NCI-H82 treated with DMSO at 0.1 percent for 48 hours (cell line): Measurements from ENCODE around the gene MYO5A.
A peak's percentile ranks its signal among the peaks of the same experiment; 100 is the strongest.
"Not testable (repeated sequence)": the region's sequence is repeated elsewhere in the genome, so short reads cannot be mapped to it uniquely, and the experiment has no call there.

ENCODE experiments used
- DNase-seq: peaks from one replicate; lab custom pipeline; 2025; ENCODE audit not compliant: unreplicated experiment; lab: John Stamatoyannopoulos, UW

MYO5A gene

DNA sequence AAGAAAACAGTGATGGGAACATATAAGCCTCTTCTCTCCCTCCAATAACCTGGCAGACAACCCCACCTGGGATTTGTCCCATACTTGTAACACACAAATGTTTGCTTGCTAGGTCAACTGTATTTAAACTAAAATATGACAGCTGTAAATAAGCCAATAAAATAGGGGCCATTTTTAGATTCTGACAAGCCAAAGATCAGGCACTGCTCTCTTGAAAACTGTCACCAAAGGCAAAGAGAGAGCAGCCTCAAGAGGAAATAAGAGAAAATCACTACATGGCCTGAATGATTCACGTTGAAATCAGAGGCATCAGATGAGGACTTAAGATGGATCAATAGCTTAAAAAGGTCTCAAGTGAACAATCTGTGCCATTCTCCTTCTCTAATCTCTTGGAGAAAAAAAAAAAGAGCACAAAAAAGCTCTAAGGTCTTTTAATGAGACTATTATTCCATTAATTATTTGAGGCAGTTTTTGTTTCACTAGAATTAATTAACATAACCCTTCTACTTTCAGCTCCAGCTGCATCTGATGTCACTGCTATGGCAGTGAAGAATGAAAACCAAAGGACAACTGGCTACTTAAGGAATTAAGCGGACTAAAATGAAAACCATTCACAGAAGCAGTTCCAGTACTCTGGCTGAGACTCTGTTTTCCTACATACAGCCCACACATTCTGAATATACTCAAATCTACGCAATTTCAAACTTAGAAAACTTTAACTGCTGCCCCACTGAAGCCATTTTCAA lies 19.0 kb downstream of the MYO5A start:
- peak; percentile 38 for DNase-seq

DNA sequence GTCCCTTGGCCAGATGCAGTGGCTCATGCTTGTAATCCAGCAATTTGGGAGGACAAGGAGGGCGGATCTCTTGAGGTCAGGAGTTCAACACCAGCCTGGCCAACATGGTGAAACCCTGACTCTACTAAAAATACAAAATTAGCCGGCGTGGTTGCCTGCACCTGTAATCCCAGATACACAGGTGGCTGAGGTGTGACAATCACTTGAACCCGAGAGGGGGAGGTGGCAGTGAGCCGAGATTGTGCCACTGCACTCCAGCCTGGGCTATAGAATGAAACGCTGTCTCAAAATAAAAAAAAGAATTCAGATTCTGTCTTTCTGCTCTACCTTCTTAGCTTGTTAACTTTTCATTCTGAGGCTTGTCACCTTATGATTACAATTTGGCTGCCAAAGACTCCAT lies 22.1 kb downstream of the MYO5A start:
- DNase-seq = no peak

DNA sequence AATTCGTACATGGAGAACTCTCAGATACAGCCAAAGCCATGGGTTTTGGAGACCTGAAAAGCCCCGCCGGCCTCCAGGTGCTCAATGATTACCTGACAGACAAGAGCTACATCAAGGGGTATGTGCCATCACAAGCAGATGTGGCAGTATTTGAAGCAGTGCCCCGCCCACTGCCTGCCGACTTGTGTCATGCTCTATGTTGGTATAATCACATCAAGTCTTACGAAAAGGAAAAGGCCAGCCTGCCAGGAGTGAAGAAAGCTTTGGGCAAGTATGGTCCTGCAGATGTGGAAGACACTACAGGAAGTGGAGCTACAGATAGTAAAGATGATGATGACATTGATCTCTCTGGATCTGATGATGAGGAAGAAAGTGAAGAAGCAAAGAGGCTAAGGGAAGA lies 23.5 kb downstream of the MYO5A start:
- DNase-seq = no peak

DNA sequence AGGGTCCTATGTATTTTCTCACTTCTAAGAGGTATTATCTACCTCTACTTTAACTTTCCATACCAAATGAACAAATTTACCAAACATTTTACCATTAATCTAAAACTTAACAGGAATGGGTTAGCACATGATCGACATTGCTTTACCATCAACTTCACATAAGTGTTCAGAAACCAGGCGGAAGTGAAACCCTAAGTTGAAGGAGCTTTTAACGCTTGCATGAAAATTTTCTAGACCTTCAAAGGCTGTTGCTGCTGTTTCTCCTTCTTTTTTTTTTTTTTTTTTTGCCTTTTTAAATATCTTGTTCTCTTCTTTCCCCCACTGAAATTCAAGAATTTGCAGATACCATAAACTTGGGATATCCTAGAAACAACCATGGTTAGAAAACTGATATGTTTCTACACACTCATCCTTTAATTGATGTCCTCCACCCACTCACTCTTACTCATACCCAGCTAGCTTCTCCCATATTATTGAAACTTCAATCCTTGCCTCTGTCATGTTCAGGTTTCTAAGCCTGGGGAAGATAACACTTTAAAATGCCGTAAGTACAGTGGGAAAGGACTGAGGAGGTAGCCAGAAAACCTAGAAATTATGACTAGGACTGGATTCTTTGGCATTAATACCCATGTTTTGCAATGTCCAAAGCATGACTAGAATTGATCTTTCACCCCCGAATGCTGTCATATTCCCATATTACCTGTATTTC lies 24.7 kb downstream of the MYO5A start:
- no peak for DNase-seq

DNA sequence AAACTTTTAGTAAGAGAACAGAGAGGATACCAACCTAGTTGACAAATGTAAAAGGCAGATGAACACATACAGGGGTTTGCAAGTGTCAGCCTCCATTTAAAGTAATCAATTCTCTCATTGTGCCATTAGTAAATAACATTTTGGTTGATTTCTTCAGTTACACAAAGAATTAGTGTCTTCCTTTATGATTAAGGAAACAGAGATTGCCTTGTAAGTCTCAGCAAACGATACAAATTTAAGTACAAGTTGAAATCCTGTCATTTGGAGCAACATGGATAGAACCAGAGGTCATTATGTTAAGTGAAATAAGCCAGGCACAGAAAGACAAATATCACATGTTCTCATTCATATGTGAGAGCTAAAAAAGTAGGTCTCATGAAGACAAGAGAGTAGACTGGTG lies 26.1 kb downstream of the MYO5A start:
- DNase-seq = no peak

DNA sequence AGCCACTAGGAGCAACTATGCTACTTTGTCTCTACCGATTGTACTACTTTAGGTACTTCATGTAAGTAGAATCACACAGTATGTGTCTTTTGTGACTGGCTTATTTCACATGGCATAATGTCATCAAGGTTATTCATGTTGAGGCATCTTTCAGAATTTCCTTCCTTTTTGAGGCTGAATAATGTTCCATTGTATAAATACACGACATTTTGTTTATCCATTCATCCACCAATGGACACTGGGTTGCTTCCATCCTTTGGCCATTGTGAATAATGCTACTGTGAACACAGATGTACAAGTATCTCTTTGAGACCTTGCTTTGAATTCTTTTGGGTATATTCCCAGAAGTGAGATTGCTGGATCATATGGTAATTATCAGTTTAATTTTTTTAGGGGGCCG lies 29.2 kb downstream of the MYO5A start:
- no peak for DNase-seq

DNA sequence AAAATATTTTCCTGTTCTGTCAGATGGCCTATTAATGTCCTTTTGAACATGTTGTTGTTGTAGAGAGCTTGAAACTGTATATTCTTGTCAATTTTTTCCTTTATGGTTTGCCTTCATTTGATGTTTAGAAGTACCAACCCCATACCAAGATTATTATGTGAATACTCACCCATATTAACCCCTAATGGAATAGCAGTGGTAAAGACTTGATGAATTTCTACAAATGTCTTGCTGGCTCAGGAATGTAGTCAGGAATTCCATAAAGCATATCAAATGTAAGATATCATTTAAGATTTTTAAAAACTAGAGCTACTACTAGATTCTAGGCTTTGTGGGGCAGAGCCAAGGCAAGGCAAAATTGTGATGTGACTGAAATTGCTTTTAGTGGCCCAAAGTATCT lies 30.0 kb downstream of the MYO5A start:
- no peak for DNase-seq

DNA sequence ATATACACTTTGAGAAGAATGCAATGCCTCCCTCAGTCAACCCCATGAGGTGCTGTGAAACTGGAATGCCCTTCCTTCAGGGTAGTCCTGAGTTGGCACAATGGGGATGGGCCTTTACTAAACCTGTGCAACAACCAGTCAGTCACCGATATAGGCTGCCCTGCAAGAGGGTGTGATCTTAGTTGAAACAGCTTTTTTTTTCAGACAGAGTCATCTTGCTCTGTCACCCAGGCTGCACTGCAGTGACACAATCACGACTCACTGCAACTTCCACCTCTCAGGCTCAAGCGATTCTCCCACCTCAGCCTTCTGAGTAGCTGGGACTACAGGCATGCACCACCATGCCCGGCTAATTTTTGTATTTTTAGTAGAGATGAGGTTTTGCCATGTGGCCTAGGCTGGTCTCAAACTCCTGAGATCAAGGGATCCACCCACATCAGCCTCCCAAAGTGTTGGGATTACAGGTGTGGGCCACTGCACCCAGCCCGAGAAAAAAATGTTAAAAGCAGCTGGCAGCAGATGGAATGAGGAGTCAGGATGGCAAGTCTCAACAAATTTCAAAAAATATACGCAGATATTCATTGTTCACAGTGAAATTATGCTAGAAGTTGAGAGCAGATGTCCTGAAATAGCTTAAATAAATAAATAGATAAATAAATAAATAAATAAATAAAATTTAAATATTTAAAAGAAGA lies 31.8 kb downstream of the MYO5A start:
- DNase-seq = no peak

DNA sequence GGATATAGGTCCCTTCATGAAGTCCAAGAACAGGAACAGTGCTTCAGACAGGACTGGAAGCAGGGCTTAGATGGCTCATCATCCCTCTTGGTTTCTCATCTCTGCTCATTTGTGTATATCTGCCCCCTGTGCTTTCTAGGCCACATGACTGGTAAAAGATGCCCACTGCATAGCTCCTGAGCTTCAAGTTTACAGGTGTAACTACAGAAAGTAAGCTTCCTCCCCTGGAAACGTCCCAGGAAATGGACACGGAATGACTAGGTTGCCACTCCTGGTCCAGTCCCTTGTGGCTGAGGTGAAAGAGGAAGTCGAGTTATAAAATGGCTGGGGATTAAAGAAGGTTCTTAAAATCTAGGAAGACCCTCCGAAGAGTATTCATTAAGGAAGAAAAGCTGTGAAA lies 32.5 kb downstream of the MYO5A start:
- no peak for DNase-seq

DNA sequence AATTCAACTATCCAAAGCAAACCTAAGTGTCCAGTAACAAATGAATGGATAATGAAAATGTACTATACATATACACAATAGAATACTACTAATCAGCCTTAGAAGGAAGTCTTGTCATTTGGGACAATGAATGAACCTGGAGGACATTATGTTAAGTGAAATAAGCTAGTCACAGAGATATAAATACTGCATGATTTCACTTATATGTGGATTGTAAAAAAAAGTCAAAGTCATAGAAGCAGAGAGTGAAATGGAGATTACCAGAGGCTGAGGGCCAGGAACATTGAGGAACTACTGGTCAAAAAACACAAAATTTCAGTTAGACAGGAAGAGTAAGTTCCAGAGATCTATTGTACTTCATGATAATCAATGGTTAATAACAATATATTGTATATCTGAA lies 33.6 kb downstream of the MYO5A start:
- no peak for DNase-seq

DNA sequence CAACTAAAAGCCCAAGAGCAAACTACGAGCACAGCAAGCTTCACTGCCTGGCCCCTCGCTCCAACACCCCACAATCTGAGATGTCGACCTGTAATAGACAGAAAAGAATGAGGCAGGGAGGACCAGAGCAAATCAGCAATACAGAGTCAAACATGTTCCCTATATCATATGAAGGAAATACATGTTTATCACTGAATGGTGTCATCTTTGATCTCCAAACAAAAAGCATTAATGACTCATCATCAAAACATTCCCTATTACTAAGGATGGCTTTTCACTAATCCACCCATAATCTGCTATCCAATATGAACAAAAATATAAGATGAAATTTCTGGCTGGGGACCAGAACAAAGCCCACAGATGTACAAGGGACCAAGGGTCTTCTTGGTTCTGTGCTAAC lies 34.7 kb downstream of the MYO5A start:
- DNase-seq = no peak

DNA sequence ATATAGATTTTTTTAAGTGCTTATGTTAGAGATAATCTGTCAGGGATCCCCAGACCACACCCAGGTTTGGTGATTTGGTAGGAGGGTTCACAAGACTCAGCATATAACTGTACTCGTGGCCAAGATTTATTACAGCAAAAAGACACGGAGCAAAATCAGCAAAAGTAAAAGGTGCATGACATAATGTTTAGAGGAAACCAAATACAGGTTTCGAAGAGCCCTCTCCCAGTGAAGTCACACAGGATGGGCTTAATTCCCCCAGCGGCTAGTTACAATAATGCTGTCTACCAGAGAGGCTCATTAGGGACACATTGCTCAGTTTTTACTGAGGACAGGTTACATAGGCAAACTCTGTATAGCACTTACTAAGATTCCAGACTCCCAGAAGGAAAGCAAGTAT lies 36.5 kb downstream of the MYO5A start:
- DNase-seq = no peak

DNA sequence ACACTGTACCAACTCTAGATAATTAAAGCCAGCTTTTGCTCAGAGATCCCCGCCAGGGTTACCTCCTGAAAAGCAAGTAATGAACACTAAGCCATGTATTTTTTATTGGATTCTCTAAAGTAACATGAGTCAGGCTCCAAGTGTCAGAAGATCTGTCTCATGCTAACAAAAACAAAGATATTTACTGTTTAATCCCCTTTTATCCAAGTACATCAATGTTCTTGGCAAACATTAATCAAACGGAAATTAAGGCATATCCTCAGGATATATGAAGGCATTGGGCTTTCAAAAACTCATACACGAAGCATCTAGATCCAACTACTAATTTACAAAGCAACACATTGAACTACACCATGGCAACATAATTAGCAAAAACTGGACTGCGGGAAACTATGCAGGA lies 37.2 kb downstream of the MYO5A start:
- no peak for DNase-seq

DNA sequence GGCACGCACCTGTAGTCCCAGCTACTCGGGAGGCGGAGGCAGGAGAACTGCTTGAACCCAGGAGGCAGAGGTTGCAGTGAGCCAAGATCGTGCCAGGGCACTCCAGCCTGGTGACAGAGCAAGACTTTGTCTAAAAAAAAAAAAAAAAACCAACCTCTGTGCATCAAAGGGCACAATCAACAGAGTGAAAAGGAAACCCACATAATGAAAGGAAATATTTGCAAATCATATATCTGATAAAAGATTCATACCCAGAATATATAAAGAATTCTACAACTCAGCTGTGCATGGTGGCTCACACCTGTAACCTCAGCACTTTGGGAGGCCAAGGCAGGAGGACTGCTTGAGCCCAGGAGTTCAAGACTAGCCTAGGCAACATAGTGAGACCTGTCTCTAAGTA lies 39.2 kb downstream of the MYO5A start:
- not testable (repeated sequence) for DNase-seq

DNA sequence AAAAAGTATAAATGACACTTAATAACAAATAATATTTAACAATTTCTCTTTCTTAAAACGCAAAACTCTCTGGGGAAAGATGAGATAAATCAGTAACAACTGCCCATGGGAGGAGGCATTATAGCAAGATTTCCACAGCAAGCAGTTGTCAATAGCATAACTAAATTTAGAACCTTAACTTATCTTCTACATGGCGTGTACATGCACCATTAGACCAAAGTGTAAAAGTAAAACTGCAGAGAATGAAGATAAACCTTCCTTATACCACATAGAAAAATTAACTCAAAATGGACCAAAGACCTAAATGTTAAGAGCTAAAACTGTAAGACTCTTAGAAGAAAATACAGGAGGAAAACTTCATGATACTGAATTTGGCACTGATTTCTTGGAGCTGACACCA lies 39.9 kb downstream of the MYO5A start:
- no peak for DNase-seq

DNA sequence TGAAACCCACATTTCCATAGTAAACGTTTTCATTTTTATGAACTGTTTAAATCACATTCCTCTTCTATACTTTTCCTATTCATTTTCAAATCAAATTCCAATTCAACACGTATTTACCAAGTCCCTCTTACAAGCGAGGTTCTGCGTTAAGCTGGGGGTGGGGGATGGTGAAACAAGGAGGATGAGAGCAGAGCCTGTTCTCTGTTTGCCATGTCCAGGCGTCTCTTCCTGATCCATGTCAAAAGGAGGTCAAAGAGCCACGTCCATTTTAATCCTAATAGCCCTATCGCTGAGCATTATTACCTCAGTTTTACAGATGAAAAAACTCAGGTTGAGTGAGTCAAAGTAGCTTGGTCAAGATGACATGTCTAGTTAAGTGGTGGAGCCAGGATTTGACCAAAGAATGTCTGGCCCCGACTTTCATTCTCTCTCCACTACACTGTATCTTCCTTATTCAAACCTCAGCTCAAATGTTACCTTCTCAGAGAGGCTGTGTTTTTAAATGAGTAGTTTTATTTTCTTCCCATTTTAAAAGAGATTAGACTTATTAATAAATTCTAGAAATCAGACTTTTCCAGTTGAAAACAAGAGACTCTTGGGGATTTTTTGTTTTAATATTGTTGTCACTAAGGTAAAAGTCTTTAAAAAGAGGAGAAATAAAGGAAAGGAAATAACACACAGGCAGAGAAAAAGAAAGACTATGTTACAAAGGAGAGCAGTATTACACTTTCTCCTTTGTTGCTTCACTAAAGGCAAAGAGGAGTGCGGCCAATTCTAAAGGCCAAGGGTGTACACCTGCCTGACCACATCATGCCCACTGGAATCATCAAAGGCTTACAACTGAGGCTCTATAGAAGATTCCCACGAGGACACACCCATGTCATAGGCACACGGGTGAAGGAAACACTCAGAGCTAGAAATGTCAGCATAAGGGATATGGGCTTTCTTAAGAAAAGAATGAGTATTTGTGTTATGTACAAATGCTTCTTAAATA lies 42.4 kb downstream of the MYO5A start:
- no peak for DNase-seq

DNA sequence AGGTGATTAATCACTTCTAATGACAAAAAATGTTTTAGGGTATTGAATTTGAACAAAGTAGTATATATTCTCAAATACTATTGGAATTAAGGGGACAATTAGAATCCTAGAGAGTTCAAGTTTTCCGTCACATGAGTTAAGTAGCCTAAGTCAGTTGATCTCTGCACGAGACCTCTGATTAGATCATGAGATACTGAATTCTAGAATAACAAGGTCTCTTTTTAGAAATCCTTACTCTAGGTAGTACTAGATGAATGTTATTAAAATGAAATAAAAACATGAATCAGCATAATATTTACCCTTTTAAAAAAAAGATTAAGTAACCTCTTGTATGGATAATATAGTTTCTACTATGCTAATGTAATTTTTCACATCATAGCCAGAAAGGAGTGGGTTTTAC lies 43.4 kb downstream of the MYO5A start:
- DNase-seq = no peak

DNA sequence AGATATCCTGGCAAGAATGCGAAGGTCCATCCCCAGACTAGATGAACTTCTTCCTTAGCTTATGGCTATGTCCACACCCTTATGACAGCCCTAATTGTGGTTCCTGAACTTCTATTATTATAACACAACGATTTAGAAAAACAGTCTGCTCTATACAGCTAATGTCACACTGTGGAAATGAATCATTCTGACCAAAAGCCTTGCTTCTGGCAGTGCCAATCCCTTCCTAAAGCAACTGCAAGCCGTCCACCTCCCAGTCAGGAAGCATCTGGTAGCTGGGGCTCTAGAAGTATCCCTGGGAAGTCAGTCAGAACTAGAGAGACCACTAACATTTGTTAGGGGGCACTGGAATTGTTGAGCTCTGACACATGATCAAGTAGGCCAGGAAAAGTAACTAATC lies 45.0 kb downstream of the MYO5A start:
- no peak for DNase-seq

DNA sequence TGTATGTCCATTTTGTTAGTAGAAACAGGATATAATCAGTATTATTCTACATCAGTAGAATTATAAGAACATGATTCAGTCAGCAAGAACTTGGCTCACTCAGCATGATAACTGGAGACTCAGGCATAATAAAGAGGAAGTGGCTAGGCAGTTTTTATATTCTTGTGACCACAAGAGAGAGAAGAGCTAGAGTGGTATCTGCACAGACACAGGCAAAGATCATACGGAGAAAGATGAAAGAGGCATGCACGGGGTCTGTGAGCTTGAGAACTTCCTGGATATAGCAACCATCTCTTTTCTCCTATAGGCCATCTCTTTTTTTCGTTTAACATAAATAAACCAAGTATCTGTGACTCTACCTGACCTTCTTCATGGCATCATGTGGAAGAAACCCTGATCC lies 46.8 kb downstream of the MYO5A start:
- DNase-seq = no peak

DNA sequence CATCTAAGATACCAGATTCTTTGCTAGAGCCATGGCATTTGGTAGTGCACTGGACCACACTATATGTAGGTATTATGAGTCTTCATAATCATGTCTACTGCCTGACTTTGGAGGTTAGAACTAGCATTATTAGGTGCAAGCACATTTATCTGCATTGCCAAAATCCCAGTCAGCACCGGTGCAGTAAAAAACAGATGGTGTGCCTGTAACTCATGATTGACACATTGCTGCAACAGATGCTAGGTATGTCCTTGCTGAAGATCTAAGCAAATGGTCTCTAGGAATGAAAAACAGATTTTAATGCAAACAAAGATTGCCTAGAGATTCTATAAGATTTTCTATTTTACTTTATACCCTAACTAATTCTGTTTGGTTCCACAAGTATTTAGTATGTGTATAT lies 47.7 kb downstream of the MYO5A start:
- peak; percentile 9 for DNase-seq

DNA sequence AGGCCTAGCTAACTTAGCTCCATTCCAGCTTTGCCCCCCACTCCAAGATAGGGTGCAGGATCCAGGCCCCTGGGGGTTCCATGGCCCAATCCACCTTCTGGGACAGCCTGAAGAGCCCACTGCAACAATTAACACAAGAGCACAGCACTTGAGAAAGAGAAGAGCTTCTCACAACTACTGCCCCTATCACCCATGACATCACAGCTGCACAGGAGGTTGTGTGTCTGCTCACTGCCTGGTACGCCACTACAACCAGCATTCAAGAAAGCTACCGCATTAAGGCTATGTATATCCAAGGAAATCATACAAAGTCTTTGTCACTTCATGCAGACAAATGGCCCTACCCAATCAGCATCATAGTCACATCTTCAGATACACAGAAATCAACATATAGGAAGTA lies 62.0 kb downstream of the MYO5A start:
- DNase-seq = no peak
